Measurements from ENCODE around the gene MEST. TPM values are rescaled to one million over a fixed set of nuclear protein-coding genes. Genes with fewer than 3 reads are reported as not detected.

Gene MEST
- total and polyA plus RNA-seq, 10 of the 15 experiments (the other 5 are each of a cell fraction or from before 2014, with no cell fraction given), result 1.0 to 18.2 (median 8.2) TPM

DNA sequence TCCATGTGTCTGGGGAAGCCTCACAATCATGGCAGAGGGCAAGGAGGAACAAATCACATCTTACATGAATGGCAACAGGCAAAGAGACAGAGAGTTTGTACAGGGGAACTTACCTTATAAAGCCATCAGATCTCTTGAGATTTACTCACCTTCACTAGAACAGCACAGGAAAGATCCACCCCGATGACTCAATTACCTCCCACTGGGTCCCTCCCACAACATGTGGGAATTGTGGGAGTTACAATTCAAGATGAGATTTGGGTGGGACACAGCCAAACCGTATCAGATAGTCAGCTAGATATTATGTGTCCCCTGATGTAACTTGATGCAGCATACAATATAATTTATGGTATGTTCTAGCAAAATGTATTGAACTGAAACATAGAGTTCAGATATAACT lies 36.9 kb upstream of the MEST start (continued):
- TF ChIP-seq ZBTB33 (IDR thresholded peaks at IDR 0.05) (no peak), EP300 (IDR thresholded peaks at IDR 0.05; ENCODE audit: borderline replicate concordance in 1 of 2, control insufficient read depth in 1 of 2, low read depth in 2 of 2, low read length in 2 of 2) (no peak), NFYB (IDR thresholded peaks at IDR 0.05; ENCODE audit: insufficient read depth, low read depth, low read length) (no peak), PAX8 (IDR thresholded peaks at IDR 0.05) (no peak), MEF2A (IDR thresholded peaks at IDR 0.05; ENCODE audit: insufficient read depth, low read depth, low read length) (no peak), IRF4 (IDR thresholded peaks at IDR 0.05; ENCODE audit: low read depth, low read length) (no peak), ETV6 (conservative IDR thresholded peaks at IDR 0.05 in 1 of 2, IDR thresholded peaks at IDR 0.05 in 1 of 2; ENCODE audit: borderline replicate concordance in 1 of 2, low read depth in 1 of 2) (no peak), CBFB (IDR thresholded peaks at IDR 0.05; ENCODE audit: low read depth) (no peak), SREBF2 (IDR thresholded peaks at IDR 0.05; ENCODE audit: low read length) (no peak), NR2F1 (conservative IDR thresholded peaks at IDR 0.05) (no peak), HDGF (IDR thresholded peaks at IDR 0.05) (no peak), CEBPZ (IDR thresholded peaks at IDR 0.05; ENCODE audit: low read depth, low read length) (no peak), MXI1 (IDR thresholded peaks at IDR 0.05; ENCODE audit: low read depth, low read length) (no peak)

Data from GM12878 (cell line).